UCSD-AML1 (cell line): Measurements from ENCODE around the gene ASGR1.
A peak's percentile ranks its signal among the peaks of the same experiment; 100 is the strongest.

Source experiments
- DNase-seq: peaks from one replicate; lab custom pipeline; 2025; ENCODE audit not compliant: unreplicated experiment; lab: John Stamatoyannopoulos, UW

The ASGR1 gene

DNA sequence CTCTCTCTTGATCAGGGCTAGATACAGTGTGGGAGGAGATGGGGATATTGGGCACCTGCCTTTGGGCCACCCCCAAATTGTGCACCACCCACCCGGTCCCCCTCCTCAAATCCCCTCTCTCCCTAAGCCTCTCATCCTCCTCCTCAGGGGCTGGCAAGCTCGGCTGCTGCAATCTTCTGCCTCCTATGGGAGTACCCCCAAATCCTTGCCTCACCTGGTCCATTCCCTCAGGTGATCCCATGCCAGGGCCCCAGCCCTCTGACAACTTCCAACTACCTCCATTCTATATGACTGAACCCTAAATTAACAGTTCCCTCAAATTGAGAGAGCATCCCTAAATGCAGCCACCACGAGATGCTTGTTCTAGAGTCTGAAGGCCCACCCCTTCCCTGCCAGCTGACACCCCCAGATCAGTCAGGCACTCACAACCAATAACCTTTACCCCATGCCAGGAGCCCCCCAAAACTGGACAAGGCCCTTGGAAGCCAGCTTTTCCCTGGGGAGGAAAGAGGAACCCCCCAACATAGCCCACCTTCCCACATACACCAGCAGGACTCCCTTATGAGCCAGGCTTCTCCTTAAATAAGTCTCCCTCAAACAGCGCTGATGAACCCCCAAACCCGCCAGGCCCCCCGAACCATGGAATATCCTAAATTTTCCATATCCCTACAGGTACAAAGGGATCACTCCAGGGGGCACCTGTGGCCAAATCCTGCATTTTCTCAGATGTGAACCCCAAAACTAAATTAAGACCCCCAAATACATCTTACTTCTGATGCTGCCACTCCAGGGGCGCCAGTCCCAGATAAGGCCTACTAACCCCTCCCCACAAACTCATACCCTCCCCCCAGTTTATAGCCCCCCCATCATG is 37.3 kb upstream of the ASGR1 start:
- DNase-seq: no peak

GRCh38 chr17:7215652-7216180 is 36.5 kb upstream of the ASGR1 start:
- no peak for DNase-seq

GRCh38 chr17:7215136-7215638 is 36.0 kb upstream of the ASGR1 start:
- no peak for DNase-seq

GRCh38 chr17:7214300-7215135 is 35.3 kb upstream of the ASGR1 start:
- peak; percentile 98 for DNase-seq

- peak; percentile 79 for DNase-seq
Measured at GRCh38 chr17:7213895-7214299, 34.7 kb upstream of the ASGR1 start.

DNA sequence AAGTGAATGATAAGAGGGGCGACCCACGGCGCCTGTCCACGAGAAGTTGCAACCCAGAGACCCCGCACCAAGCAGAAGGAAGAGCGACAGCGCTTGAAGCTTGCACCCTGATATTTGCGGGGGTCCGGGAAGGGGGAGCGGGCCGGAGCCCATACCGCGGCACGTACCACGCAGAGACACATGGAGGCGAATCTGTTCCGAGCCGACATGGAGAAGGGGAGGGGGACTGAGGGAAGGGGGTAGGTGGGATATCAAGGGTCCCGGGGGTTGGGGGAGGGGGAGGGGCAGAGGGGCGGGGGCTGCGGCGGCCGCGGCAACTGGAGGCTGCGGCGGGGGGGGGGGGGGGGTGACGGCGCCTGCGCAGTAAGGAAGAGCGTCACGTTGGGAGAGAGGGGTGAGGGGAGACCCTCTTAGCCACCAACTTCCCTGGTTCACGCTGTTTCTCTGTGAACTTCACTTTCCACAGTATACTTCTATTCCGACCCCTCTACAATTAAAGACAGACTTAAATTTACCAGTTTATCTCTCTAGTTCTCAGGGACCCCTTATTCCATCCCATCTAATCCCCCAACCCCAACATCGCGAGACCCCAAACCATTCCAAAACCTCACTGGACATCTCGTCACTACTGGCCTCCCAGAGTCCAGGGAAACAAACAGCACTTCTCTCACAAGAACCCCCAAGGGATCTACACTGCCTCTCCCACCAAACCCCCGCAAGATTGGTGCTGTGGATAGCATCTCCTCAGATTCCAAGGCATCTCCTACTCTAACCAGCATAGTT is 32.5 kb upstream of the ASGR1 start:
- no peak for DNase-seq

GRCh38 chr17:7208754-7209460 is 29.7 kb upstream of the ASGR1 start:
- no peak for DNase-seq

- no peak for DNase-seq
Measured at GRCh38 chr17:7208027-7208571, 28.9 kb upstream of the ASGR1 start.

DNA sequence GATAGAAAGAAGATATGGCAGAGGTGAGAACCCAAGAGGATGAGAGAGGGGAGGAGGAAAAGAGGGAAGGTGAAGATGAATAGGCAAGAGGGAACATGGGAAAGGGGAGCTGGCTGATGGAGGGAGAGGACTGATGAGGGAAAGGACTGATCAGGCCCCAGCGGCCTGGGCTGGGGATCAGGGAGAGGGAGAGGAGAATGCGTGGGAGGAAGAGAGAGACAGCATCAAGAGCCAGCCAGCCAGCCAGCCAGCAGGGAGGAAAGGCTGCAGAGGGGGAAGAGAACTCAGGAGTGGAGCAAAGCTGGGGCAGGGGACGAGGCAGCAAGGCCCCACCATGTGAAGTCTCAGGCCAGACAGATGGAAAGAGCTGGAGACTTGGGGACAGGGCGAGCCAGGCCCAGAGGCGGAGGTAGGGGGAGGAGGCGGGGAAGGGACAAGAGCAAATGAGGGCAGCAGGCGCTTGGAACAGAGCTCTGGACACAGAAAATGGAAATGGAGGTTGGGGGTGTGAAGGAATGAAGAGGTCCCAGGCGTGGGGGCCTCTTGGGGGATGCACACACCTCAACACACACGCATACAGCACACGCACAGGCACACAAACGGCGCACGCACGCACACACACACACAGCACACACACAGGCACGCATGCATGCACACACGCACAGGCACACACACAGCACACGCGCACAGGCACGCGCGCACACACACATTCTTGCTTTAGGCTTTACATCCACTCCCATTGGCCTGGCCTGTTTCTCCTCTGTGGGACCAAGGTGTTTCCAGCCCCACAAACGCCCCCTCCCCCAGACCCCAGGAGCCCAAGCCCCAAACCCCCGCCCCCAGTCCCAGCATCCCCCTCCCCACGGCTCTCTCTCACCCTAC is 28.2 kb upstream of the ASGR1 start:
- no peak for DNase-seq

DNA sequence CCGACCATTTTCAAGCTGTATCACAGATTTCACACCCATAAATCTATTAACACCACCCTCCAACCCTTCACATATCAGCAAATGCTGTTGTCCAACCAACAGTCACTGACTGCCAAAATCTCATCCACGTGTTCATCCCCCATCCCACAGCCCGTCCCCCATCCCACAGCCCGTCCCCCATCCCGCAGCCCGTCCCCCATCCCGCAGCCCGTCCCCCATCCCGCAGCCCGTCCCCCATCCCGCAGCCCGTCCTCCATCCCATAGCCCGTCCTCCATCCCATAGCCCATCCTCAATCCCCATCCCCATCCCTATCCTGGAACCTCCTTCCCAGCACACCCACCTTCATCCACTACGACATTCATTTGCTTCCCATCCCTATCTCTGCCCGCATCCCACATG is 26.4 kb upstream of the ASGR1 start:
- DNase-seq: no peak

DNA sequence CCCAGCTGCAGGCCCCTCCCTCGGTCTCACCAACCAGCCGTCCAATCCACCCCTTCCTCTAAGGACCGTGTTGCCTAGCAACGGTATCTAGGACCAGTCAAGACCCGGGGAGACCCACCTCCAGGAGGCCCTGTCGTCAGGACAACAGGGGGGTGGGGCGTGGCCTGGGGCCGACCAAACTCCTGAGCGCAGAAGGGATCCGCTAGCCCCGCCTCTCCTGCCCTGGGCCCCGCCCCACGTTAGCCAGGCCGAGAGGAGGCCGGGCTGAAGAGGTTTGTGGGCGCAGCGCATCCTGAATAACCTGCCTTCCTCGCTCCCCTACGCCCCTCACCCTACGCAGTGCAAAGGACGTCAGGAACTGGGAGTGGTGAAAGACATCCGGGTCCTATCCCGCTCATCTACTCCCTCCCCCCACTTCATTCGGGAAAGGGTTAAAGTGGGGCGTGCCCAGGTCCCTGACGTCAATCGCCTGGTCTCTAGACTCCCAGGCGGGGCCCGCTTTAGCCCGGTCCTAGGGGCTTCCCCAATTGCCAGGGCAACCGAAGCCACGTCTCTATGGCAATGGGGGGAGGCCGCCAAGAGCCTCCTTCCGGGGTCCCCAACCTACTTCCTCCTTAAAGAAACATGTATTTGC is 25.8 kb upstream of the ASGR1 start:
- no peak for DNase-seq

GRCh38 chr17:7204336-7204735 is 25.2 kb upstream of the ASGR1 start:
- DNase-seq: no peak

GRCh38 chr17:7203391-7203790 is 24.2 kb upstream of the ASGR1 start:
- DNase-seq: no peak

DNA sequence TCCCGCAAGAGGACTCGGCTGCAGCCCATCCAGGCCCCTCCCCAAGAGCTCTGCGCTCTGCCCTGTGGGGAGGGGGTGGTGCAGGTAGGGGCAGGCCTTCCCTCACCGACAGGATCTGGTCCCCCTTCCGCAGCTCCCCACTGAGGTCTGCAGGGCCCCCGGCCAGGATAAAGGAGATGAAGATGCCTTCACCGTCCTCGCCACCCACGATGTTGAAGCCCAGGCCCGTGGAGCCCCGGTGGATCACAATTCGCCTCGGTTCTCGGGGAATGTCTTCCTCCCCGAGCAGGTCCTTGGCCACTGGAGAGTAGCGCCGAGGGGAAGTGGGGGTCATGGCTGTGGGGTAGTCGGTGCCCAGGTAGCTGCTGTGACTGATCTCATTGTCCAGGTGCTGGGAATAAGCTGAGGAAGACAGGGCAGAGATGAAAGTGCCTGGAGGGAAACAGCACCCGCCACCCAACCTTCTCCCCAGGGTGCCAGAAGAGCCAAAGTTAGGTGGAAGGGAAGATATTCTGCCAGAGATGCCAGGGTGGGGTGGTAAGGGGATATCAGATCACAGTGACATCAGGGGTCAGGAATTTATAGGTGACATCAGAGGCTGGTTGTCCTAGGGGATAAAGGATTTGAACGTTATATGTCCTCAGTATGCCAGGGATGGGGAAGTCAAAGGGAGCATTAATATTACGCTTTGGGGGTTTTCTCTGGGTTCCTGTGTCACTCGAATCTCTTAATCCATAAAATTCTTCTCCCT is 17.7 kb upstream of the ASGR1 start:
- DNase-seq: no peak

GRCh38 chr17:7195971-7196370 is 16.8 kb upstream of the ASGR1 start:
- DNase-seq: no peak

- DNase-seq: no peak
Measured at GRCh38 chr17:7192271-7192937, 13.2 kb upstream of the ASGR1 start.

DNA sequence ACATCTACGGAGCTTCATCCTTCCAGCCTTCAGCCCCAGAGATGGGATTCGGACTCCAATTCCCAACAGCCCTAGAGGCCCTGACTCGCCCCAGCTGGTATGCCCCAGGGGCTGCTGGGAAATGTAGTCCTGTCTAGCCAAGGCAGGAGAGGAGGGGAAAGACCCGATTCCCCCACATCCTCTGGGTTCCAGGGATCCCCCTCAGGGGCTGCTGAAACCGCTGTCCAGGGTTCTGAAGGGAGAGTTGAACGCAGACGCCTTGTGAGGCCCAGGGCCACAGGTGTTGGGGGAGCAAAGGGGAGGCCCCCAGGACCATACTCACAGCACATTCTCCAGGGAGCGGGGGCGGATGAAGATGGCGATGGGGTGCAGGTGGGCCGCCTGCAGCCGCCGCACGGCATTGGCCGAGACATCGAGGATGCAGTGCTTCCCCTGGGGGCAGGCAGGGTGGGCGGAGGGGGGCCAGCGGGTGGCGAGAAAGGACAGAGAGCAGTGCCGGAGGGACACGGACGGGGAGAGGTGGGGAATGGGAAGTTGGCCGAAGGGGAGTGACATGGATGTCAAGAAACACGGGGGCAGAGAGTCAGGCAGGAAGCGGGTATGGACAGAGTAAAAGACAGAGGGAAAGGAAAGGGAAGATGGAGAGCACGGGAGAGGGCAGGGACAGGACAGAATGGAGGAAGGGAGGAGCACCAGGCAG is 12.6 kb upstream of the ASGR1 start:
- no peak for DNase-seq
